Activated T-helper 9 cell treated with anti-CD3 and anti-CD28 coated beads, Interleukin-2, amount 50 U/mL, for 16 hours (primary cell): ENCODE results near the gene WTAP.
"Not testable (repeated sequence)": the region's sequence is repeated elsewhere in the genome, so short reads cannot be mapped to it uniquely, and the experiment has no call there.

Source experiments
- DNase-seq: peaks from one replicate; pipeline ENCODE4 v3.0.0-alpha.2; 2020; ENCODE audit warnings: low read depth

The WTAP gene

GRCh38 chr6:159726918-159727716, at the start of gene WTAP:
WTAP (plus strand) TSS chr6:159727506; CDS start chr6:159736266, 8,760 bp downstream.
- DNase-seq: peak; percentile 96

- DNase-seq: no peak
These were observed 49.7 kb upstream of the WTAP start for GRCh38 chr6:159677506-159678165.

- no peak for DNase-seq
These were observed 48.7 kb upstream of the WTAP start for GRCh38 chr6:159678574-159678973.

GRCh38 chr6:159679091-159680077, 47.9 kb upstream of the WTAP start:
- DNase-seq: no peak

GRCh38 chr6:159680104-159680503, 47.2 kb upstream of the WTAP start:
- no peak for DNase-seq

- no peak for DNase-seq
These were observed 46.0 kb upstream of the WTAP start for GRCh38 chr6:159681191-159681880.

- no peak for DNase-seq
These were observed 45.0 kb upstream of the WTAP start for GRCh38 chr6:159682295-159682694.

- no peak for DNase-seq
These were observed 44.5 kb upstream of the WTAP start for GRCh38 chr6:159682810-159683209.

GRCh38 chr6:159684013-159684304, 43.3 kb upstream of the WTAP start:
- DNase-seq: no peak

GRCh38 chr6:159686040-159686439, 41.3 kb upstream of the WTAP start:
- no peak for DNase-seq

GRCh38 chr6:159686703-159687102, 40.6 kb upstream of the WTAP start:
- no peak for DNase-seq

- no peak for DNase-seq
These were observed 40.0 kb upstream of the WTAP start for GRCh38 chr6:159687341-159687740.

GRCh38 chr6:159688266-159688905, 38.9 kb upstream of the WTAP start:
- DNase-seq: no peak

- DNase-seq: no peak
These were observed 38.3 kb upstream of the WTAP start for GRCh38 chr6:159689001-159689400.

- DNase-seq: not testable (repeated sequence)
These were observed 37.2 kb upstream of the WTAP start for GRCh38 chr6:159690135-159690534.

- DNase-seq: no peak
These were observed 36.0 kb upstream of the WTAP start for GRCh38 chr6:159691133-159691962.

GRCh38 chr6:159691963-159692287, 35.4 kb upstream of the WTAP start:
- DNase-seq: no peak

GRCh38 chr6:159692303-159693127, 34.8 kb upstream of the WTAP start:
- DNase-seq: peak; percentile 42

GRCh38 chr6:159693128-159693893, 34.0 kb upstream of the WTAP start, which contains the start of gene SOD2:
SOD2 (minus strand) TSS chr6:159693241; CDS start chr6:159693167, 74 bp downstream.
- peak; percentile 72 for DNase-seq
